SU-DHL-6 (cell line): Measurements from ENCODE around the gene XRCC1.

Experiments used
- H2AFZ ChIP-seq: fragments of 200-600 bp; sonication (generic); 2 replicates; pipeline ENCODE4 v1.6.1; 2014; ENCODE audit warnings: low read depth, mild to moderate bottlenecking, moderate library complexity, mixed read lengths, antibody characterized with exemption, low read length; ENCODE audit not compliant: severe bottlenecking
- H3F3A ChIP-seq: fragments of 200-600 bp; shearing (Covaris generic); 2 replicates; pipeline ENCODE4 v1.6.0; 2016; ENCODE audit warnings: antibody characterized with exemption, mild to moderate bottlenecking; ENCODE audit not compliant: insufficient read depth
- H3K27ac ChIP-seq: fragments of 200-600 bp; sonication (generic); 2 replicates; pipeline ENCODE4 v1.5.1; 2016; ENCODE audit warnings: low read depth, mild to moderate bottlenecking, low read length, moderate library complexity, mixed read lengths
- H3K27me3 ChIP-seq: fragments of 200-600 bp; sonication (generic), shearing (Covaris generic); 2 replicates; pipeline ENCODE4 v1.6.0; 2014; ENCODE audit warnings: mild to moderate bottlenecking, low read length
- H3K36me3 ChIP-seq: fragments of 200-600 bp; sonication (generic); 2 replicates; pipeline ENCODE4 v1.6.1; 2014; ENCODE audit warnings: mild to moderate bottlenecking, low read length, mixed read lengths
- H3K4me2 ChIP-seq: fragments of 300-600, 200-600 bp; shearing (Covaris generic), sonication (generic); 2 replicates; pipeline ENCODE4 v1.6.0; 2014; ENCODE audit warnings: low read length, low read depth, mild to moderate bottlenecking; ENCODE audit not compliant: poor library complexity, severe bottlenecking
- H3K4me3 ChIP-seq: fragments of 200-600 bp; sonication (generic); 2 replicates; pipeline ENCODE4 v1.5.1; 2014; ENCODE audit warnings: antibody characterized with exemption, low read length, mild to moderate bottlenecking, mixed read lengths; ENCODE audit not compliant: insufficient read depth, poor library complexity, severe bottlenecking
- H3K79me2 ChIP-seq: fragments of 200-600 bp; sonication (generic); 2 replicates; pipeline ENCODE4 v1.6.1; 2014; ENCODE audit warnings: mild to moderate bottlenecking, low read length, moderate library complexity; ENCODE audit not compliant: insufficient read depth
- H3K9ac ChIP-seq: fragments of 200-600 bp; sonication (generic); 2 replicates; pipeline ENCODE4 v1.7.0; 2014; ENCODE audit warnings: mild to moderate bottlenecking, low read length
- H3K9me2 ChIP-seq: fragments of 200-600 bp; sonication (generic); replicated peaks from 2 replicates; pipeline ENCODE4 v1.6.1; 2014; ENCODE audit warnings: low read length; ENCODE audit not compliant: insufficient read depth
- H3K9me3 ChIP-seq: fragments of 200-600 bp; sonication (generic); 2 replicates; pipeline ENCODE4 v1.6.1; 2014; ENCODE audit warnings: low read length, mixed read lengths; ENCODE audit not compliant: insufficient read depth
- H4K20me1 ChIP-seq: fragments of 200-600 bp; sonication (generic); 2 replicates; pipeline ENCODE4 v1.6.1; 2014; ENCODE audit warnings: low read depth, mild to moderate bottlenecking, antibody characterized with exemption, low read length, moderate library complexity, mixed read lengths
- EZH2phosphoT487 ChIP-seq: fragments of 200-600 bp; sonication (generic), shearing (Covaris generic); conservative IDR thresholded peaks from 2 replicates; pipeline ENCODE4 v1.6.1; 2018; ENCODE audit warnings: mild to moderate bottlenecking, antibody characterized with exemption, low read length, moderate library complexity, mixed read lengths
- TF ChIP-seq, protein P1 (sequence below): fragments of 200-600 bp; sonication (generic); IDR thresholded peaks from one replicate; pipeline ENCODE4 v1.5.1; 2017; ENCODE audit warnings: antibody characterized with exemption, mild to moderate bottlenecking, low read length, moderate library complexity; ENCODE audit not compliant: insufficient read depth, poor library complexity, severe bottlenecking

Gene XRCC1

GRCh38 chr19:43534816-43535761, 40.2 kb downstream of the XRCC1 start:
- H2AFZ ChIP-seq = no peak overlapping the region
- no peak overlapping the region for H3K9ac ChIP-seq
- no peaks in the 10 kb centered on the region for H4K20me1 ChIP-seq
- no peaks in the 10 kb centered on the region for H3K79me2 ChIP-seq
- H3K36me3 ChIP-seq = peaks cover 5% of the 10 kb centered on the region
- no peaks in the 10 kb centered on the region for H3K27me3 ChIP-seq
- H3K9me2 ChIP-seq = no peaks in the 10 kb centered on the region
- H3F3A ChIP-seq = peaks cover 19% of the 10 kb centered on the region
- H3K4me3 ChIP-seq = no peak overlapping the region
- H3K27ac ChIP-seq = no peak overlapping the region
- H3K4me2 ChIP-seq = no peak overlapping the region
- no peaks in the 10 kb centered on the region for H3K9me3 ChIP-seq
- no peak for TF ChIP-seq EZH2phosphoT487
- TF ChIP-seq, protein P1, sequence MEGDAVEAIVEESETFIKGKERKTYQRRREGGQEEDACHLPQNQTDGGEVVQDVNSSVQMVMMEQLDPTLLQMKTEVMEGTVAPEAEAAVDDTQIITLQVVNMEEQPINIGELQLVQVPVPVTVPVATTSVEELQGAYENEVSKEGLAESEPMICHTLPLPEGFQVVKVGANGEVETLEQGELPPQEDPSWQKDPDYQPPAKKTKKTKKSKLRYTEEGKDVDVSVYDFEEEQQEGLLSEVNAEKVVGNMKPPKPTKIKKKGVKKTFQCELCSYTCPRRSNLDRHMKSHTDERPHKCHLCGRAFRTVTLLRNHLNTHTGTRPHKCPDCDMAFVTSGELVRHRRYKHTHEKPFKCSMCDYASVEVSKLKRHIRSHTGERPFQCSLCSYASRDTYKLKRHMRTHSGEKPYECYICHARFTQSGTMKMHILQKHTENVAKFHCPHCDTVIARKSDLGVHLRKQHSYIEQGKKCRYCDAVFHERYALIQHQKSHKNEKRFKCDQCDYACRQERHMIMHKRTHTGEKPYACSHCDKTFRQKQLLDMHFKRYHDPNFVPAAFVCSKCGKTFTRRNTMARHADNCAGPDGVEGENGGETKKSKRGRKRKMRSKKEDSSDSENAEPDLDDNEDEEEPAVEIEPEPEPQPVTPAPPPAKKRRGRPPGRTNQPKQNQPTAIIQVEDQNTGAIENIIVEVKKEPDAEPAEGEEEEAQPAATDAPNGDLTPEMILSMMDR = peak; percentile 13

GRCh38 chr19:43534305-43534815, 41.0 kb downstream of the XRCC1 start:
- H3K9me2 ChIP-seq = no peaks in the 10 kb centered on the region
- no peak overlapping the region for H3K27ac ChIP-seq
- TF ChIP-seq EZH2phosphoT487 = no peak
- TF ChIP-seq, protein P1 = no peak
- no peaks in the 10 kb centered on the region for H3K9me3 ChIP-seq
- no peak overlapping the region for H3K4me3 ChIP-seq
- peaks cover 5% of the 10 kb centered on the region for H3K36me3 ChIP-seq
- no peaks in the 10 kb centered on the region for H4K20me1 ChIP-seq
- no peak overlapping the region for H3K4me2 ChIP-seq
- no peaks in the 10 kb centered on the region for H3K79me2 ChIP-seq
- H3K27me3 ChIP-seq = no peaks in the 10 kb centered on the region
- H3K9ac ChIP-seq = no peak overlapping the region
- no peak overlapping the region for H2AFZ ChIP-seq
- peaks cover 19% of the 10 kb centered on the region for H3F3A ChIP-seq

- Histone ChIP-seq H3K4me3 (peak overlapping the region; percentile 43), H3K79me2 (no peaks in the 10 kb centered on the region), H4K20me1 (no peaks in the 10 kb centered on the region), H3F3A (peaks cover 19% of the 10 kb centered on the region), H2AFZ (peak overlapping the region; percentile 67), H3K9ac (peak overlapping the region; percentile 57), H3K27ac (peak overlapping the region; percentile 76), H3K36me3 (no peaks in the 10 kb centered on the region), H3K4me2 (peak overlapping the region; percentile 66), H3K9me3 (no peaks in the 10 kb centered on the region), H3K9me2 (no peaks in the 10 kb centered on the region), H3K27me3 (no peaks in the 10 kb centered on the region)
- TF ChIP-seq, protein P1 = no peak
- no peak for TF ChIP-seq EZH2phosphoT487
Observed at GRCh38 chr19:43533546-43534304, 41.6 kb downstream of the XRCC1 start.
